ENCODE measurements around the gene MGAT4C.

The MGAT4C gene

GRCh38 chr12:86057092-86057845, 198.9 kb downstream of the MGAT4C start:
- no peak for DNase-seq (ENCODE audit: extremely low read depth, low read depth)
- TF ChIP-seq CTCF (IDR thresholded peaks at IDR 0.05; ENCODE audit: low read depth, low read length, missing control alignments) = no peak
- H3K4me3 ChIP-seq (replicated peaks; ENCODE audit: low read depth, low read length) = no peak overlapping the region

GRCh38 chr12:86052921-86053320, 203.3 kb downstream of the MGAT4C start:
- H3K4me3 ChIP-seq (replicated peaks; ENCODE audit: low read depth, low read length) = no peak overlapping the region
- TF ChIP-seq CTCF (IDR thresholded peaks at IDR 0.05; ENCODE audit: low read depth, low read length, missing control alignments) = no peak
- DNase-seq (ENCODE audit: extremely low read depth, low read depth) = no peak

GRCh38 chr12:86050010-86050409, 206.2 kb downstream of the MGAT4C start:
- TF ChIP-seq CTCF (IDR thresholded peaks at IDR 0.05; ENCODE audit: low read depth, low read length, missing control alignments) = no peak
- H3K4me3 ChIP-seq (replicated peaks; ENCODE audit: low read depth, low read length) = no peak overlapping the region
- DNase-seq (ENCODE audit: extremely low read depth, low read depth) = no peak

GRCh38 chr12:86044396-86044795, 211.8 kb downstream of the MGAT4C start:
- DNase-seq (ENCODE audit: extremely low read depth, low read depth) = no peak
- no peak for TF ChIP-seq CTCF (IDR thresholded peaks at IDR 0.05; ENCODE audit: low read depth, low read length, missing control alignments)
- no peak overlapping the region for H3K4me3 ChIP-seq (replicated peaks; ENCODE audit: low read depth, low read length)

- TF ChIP-seq CTCF (IDR thresholded peaks at IDR 0.05; ENCODE audit: low read depth, low read length, missing control alignments) = no peak
- no peak for DNase-seq (ENCODE audit: extremely low read depth, low read depth)
- no peak overlapping the region for H3K4me3 ChIP-seq (replicated peaks; ENCODE audit: low read depth, low read length)
These were observed 214.1 kb downstream of the MGAT4C start for GRCh38 chr12:86042062-86042461.

GRCh38 chr12:86018361-86018760, 237.8 kb downstream of the MGAT4C start:
- DNase-seq (ENCODE audit: extremely low read depth, low read depth) = no peak
- TF ChIP-seq CTCF (IDR thresholded peaks at IDR 0.05; ENCODE audit: low read depth, low read length, missing control alignments) = no peak
- H3K4me3 ChIP-seq (replicated peaks; ENCODE audit: low read depth, low read length) = no peak overlapping the region

GRCh38 chr12:86015026-86015425, 241.2 kb downstream of the MGAT4C start:
- no peak for DNase-seq (ENCODE audit: extremely low read depth, low read depth)
- no peak overlapping the region for H3K4me3 ChIP-seq (replicated peaks; ENCODE audit: low read depth, low read length)
- no peak for TF ChIP-seq CTCF (IDR thresholded peaks at IDR 0.05; ENCODE audit: low read depth, low read length, missing control alignments)
